Smooth muscle cell (in vitro differentiated cells): ENCODE data around the gene N4BP2. TPM values are rescaled to one million over a fixed set of nuclear protein-coding genes. Genes with fewer than 3 reads are reported as not detected.

ENCODE experiments used
- DNase-seq: peaks from one replicate; lab custom pipeline; 2025; ENCODE audit not compliant: unreplicated experiment; lab: John Stamatoyannopoulos, UW
- H2AFZ ChIP-seq: fragments of 200-600 bp; sonication (generic); 2 replicates; pipeline ENCODE4 v1.6.0; 2016; ENCODE audit warnings: antibody characterized with exemption, low read depth, mild to moderate bottlenecking
- H3F3A ChIP-seq: fragments of 200-600 bp; sonication (generic); 2 replicates; pipeline ENCODE4 v1.6.0; 2017; ENCODE audit warnings: antibody characterized with exemption, low read depth
- H3K27ac ChIP-seq: fragments of 200-600 bp; sonication (generic); 2 replicates; pipeline ENCODE4 v1.5.1; 2016; ENCODE audit warnings: low read depth, mild to moderate bottlenecking
- H3K27me3 ChIP-seq: fragments of 200-600 bp; sonication (generic); 2 replicates; pipeline ENCODE4 v1.6.1; 2016; ENCODE audit warnings: low read depth, mild to moderate bottlenecking
- H3K36me3 ChIP-seq: fragments of 200-600 bp; sonication (generic); 2 replicates; pipeline ENCODE4 v1.5.1; 2016; ENCODE audit warnings: low read depth
- H3K4me1 ChIP-seq: fragments of 200-600 bp; sonication (generic); 2 replicates; pipeline ENCODE4 v1.5.1; 2016; ENCODE audit warnings: low read depth
- H3K4me2 ChIP-seq: fragments of 200-600 bp; sonication (generic); 2 replicates; pipeline ENCODE4 v1.6.0; 2016; ENCODE audit warnings: mild to moderate bottlenecking
- H3K4me3 ChIP-seq: fragments of 200-600 bp; sonication (generic); 2 replicates; pipeline ENCODE4 v1.5.1; 2016; ENCODE audit warnings: mild to moderate bottlenecking
- H3K79me2 ChIP-seq: fragments of 200-600 bp; sonication (generic); 2 replicates; pipeline ENCODE4 v1.6.0; 2016; ENCODE audit warnings: low read depth, mild to moderate bottlenecking
- H3K9ac ChIP-seq: fragments of 200-600 bp; sonication (generic); 2 replicates; pipeline ENCODE4 v1.6.0; 2016; ENCODE audit warnings: low read depth
- H3K9me3 ChIP-seq: fragments of 200-600 bp; sonication (generic); replicated peaks from 2 replicates; pipeline ENCODE4 v1.5.1; 2016; ENCODE audit warnings: low read depth
- H4K20me1 ChIP-seq: fragments of 200-600 bp; sonication (generic); 2 replicates; pipeline ENCODE4 v1.6.0; 2016; ENCODE audit warnings: low read depth
- CTCF ChIP-seq: fragments of 200-600 bp; sonication (generic); IDR thresholded peaks from 2 replicates; pipeline ENCODE4 v1.5.1; 2017; ENCODE audit warnings: borderline replicate concordance, mild to moderate bottlenecking, antibody characterized with exemption; ENCODE audit not compliant: insufficient read depth, poor library complexity, severe bottlenecking
- WGBS: methylation state at CpG from one replicate; pipeline ENCODE4 v1.1.7; 2016; ENCODE audit warnings: low lambda C conversion rate; 5-methylcytosine and 5-hydroxymethylcytosine counted together
- polyA plus RNA-seq: library from polyadenylated mRNA; unstranded; fragments of >200 nt; fragmentation: Nextera tagmentation; extraction: Ambion mirVana; gene quantifications from 2 replicates; pipeline ENCODE4 v1.2.1, GENCODE V29; 2016
- total RNA-seq: library from RNA; depleted of rRNA; stranded (reverse); fragments of >200 nt; gene quantifications from 2 replicates; pipeline ENCODE4 v1.2.3, GENCODE V29; 2014

The N4BP2 gene
- total and polyA plus RNA-seq, 2 experiments from 2014 or later = 9.0 to 40.0 TPM

GRCh38 chr4:40160258-40160657 lies 103.6 kb downstream of the N4BP2 start:
- Histone ChIP-seq H4K20me1 (no peaks in the 10 kb centered on the region), H2AFZ (no peak overlapping the region), H3K79me2 (no peaks in the 10 kb centered on the region), H3K36me3 (no peaks in the 10 kb centered on the region), H3K9me3 (no peaks in the 10 kb centered on the region), H3K4me2 (no peak overlapping the region), H3K4me3 (no peak overlapping the region), H3K9ac (no peak overlapping the region), H3K4me1 (no peaks in the 10 kb centered on the region), H3K27me3 (no peaks in the 10 kb centered on the region), H3K27ac (no peak overlapping the region), H3F3A (no peaks in the 10 kb centered on the region)
- no peak for TF ChIP-seq CTCF
- WGBS = 96% methylated on average over 9 of the region's 9 CpGs
- no peak for DNase-seq

DNA sequence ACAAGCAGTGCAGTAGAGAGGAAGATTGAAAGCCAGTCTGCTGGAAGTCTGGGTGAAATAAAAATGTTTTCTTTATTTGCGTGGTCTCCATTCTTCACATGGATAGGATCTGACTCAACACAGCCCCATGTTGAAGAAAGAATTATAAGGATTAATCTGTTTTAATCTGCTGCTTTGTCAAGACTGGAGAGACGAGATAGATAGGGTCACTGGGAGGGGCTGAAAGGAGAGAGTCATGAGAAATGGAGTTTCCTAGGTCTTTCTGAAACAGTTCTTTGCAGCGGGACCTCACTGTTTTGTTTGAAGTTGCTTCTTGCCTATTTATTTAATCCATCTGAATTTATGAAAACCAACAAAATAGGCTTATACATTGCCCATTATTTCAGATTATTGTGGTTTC lies 107.8 kb downstream of the N4BP2 start:
- Histone ChIP-seq H3K79me2 (no peaks in the 10 kb centered on the region), H3F3A (no peaks in the 10 kb centered on the region), H4K20me1 (no peaks in the 10 kb centered on the region), H3K36me3 (peaks cover 7% of the 10 kb centered on the region), H2AFZ (no peak overlapping the region), H3K9me3 (no peaks in the 10 kb centered on the region), H3K4me2 (peak overlapping the region; percentile 6), H3K4me3 (no peak overlapping the region), H3K27me3 (no peaks in the 10 kb centered on the region), H3K4me1 (no peaks in the 10 kb centered on the region), H3K27ac (no peak overlapping the region), H3K9ac (no peak overlapping the region)
- WGBS = 73% methylated on average over 3 of the region's 3 CpGs
- no peak for TF ChIP-seq CTCF
- no peak for DNase-seq

GRCh38 chr4:40165916-40166315 lies 109.3 kb downstream of the N4BP2 start:
- TF ChIP-seq CTCF = no peak
- no peaks in the 10 kb centered on the region for H3K27me3 ChIP-seq
- H3K4me1 ChIP-seq = no peaks in the 10 kb centered on the region
- H3K79me2 ChIP-seq = no peaks in the 10 kb centered on the region
- peaks cover 3% of the 10 kb centered on the region for H3F3A ChIP-seq
- H2AFZ ChIP-seq = no peak overlapping the region
- DNase-seq = no peak
- H3K4me2 ChIP-seq = no peak overlapping the region
- H3K9me3 ChIP-seq = no peaks in the 10 kb centered on the region
- H3K9ac ChIP-seq = no peak overlapping the region
- no peaks in the 10 kb centered on the region for H4K20me1 ChIP-seq
- H3K27ac ChIP-seq = no peak overlapping the region
- WGBS = 100% methylated on average over 1 of the region's 1 CpG
- H3K36me3 ChIP-seq = peaks cover 7% of the 10 kb centered on the region
- H3K4me3 ChIP-seq = no peak overlapping the region

GRCh38 chr4:40168070-40168469 lies 111.4 kb downstream of the N4BP2 start:
- H3K4me3 ChIP-seq = no peak overlapping the region
- no peak overlapping the region for H2AFZ ChIP-seq
- H3F3A ChIP-seq = peaks cover 5% of the 10 kb centered on the region
- H4K20me1 ChIP-seq = no peaks in the 10 kb centered on the region
- no peaks in the 10 kb centered on the region for H3K4me1 ChIP-seq
- H3K79me2 ChIP-seq = no peaks in the 10 kb centered on the region
- no peak for TF ChIP-seq CTCF
- peaks cover 7% of the 10 kb centered on the region for H3K36me3 ChIP-seq
- no peak overlapping the region for H3K9ac ChIP-seq
- H3K27me3 ChIP-seq = no peaks in the 10 kb centered on the region
- no peak overlapping the region for H3K4me2 ChIP-seq
- no peak for DNase-seq
- H3K27ac ChIP-seq = no peak overlapping the region
- no peaks in the 10 kb centered on the region for H3K9me3 ChIP-seq
